HEK293 (cell line): ENCODE results near the gene SEMA4B.

Experiments used
- GLIS1 ChIP-seq: fragments of 450-650 bp; formaldehyde crosslinking; IDR thresholded peaks from 2 replicates; pipeline ENCODE4 v1.5.1; 2016; ENCODE audit warnings: missing biosample characterization, missing genetic modification characterization
- MZF1 ChIP-seq: fragments of 450-650 bp; formaldehyde crosslinking; IDR thresholded peaks from 2 replicates; pipeline ENCODE4 v1.5.1; 2017; ENCODE audit warnings: missing biosample characterization, missing genetic modification characterization, borderline replicate concordance
- SCRT1 ChIP-seq: fragments of 450-650 bp; formaldehyde crosslinking; IDR thresholded peaks from 2 replicates; pipeline ENCODE4 v1.5.1; 2016; ENCODE audit warnings: missing biosample characterization, missing genetic modification characterization, borderline replicate concordance
- ZBTB48 ChIP-seq: fragments of 450-650 bp; formaldehyde crosslinking; IDR thresholded peaks from 2 replicates; pipeline ENCODE4 v1.5.1; 2016; ENCODE audit warnings: missing biosample characterization, missing genetic modification characterization
- ZNF114 ChIP-seq: fragments of 450-650 bp; formaldehyde crosslinking; IDR thresholded peaks from 2 replicates; pipeline ENCODE4 v1.5.0; 2017; ENCODE audit warnings: missing biosample characterization, missing genetic modification characterization
- ZNF169 ChIP-seq: fragments of 450-650 bp; formaldehyde crosslinking; IDR thresholded peaks from 2 replicates; pipeline ENCODE4 v1.5.1; 2016; ENCODE audit warnings: missing biosample characterization, missing genetic modification characterization
- ZNF223 ChIP-seq: fragments of 450-650 bp; formaldehyde crosslinking; IDR thresholded peaks from 2 replicates; pipeline ENCODE4 v1.5.1; 2016; ENCODE audit warnings: missing biosample characterization, missing genetic modification characterization
- ZNF23 ChIP-seq: fragments of 450-650 bp; formaldehyde crosslinking; IDR thresholded peaks from 2 replicates; pipeline ENCODE4 v1.5.1; 2016; ENCODE audit warnings: missing biosample characterization, missing genetic modification characterization, borderline replicate concordance
- ZNF514 ChIP-seq: fragments of 450-650 bp; formaldehyde crosslinking; IDR thresholded peaks from 2 replicates; pipeline ENCODE4 v1.5.1; 2016; ENCODE audit warnings: missing biosample characterization, missing genetic modification characterization
- ZNF549 ChIP-seq: fragments of 450-650 bp; IDR thresholded peaks from 2 replicates; pipeline ENCODE4 v1.5.1; 2018; ENCODE audit warnings: missing biosample characterization, missing genetic modification characterization, mild to moderate bottlenecking, inconsistent platforms, moderate library complexity
- ZNF623 ChIP-seq: fragments of 450-650 bp; formaldehyde crosslinking; IDR thresholded peaks from 2 replicates; pipeline ENCODE4 v1.5.1; 2016; ENCODE audit warnings: missing biosample characterization, missing genetic modification characterization
- ZNF629 ChIP-seq: fragments of 450-650 bp; formaldehyde crosslinking; IDR thresholded peaks from 2 replicates; pipeline ENCODE4 v1.5.1; 2017; ENCODE audit warnings: missing biosample characterization, missing genetic modification characterization
- ZNF654 ChIP-seq: fragments of 450-650 bp; formaldehyde crosslinking; IDR thresholded peaks from 2 replicates; pipeline ENCODE4 v1.5.1; 2016; ENCODE audit warnings: low read depth, missing biosample characterization, missing genetic modification characterization
- ZNF664 ChIP-seq: fragments of 450-650 bp; formaldehyde crosslinking; IDR thresholded peaks from 2 replicates; pipeline ENCODE4 v1.5.1; 2016; ENCODE audit warnings: missing biosample characterization, missing genetic modification characterization
- ZNF701 ChIP-seq: fragments of 450-650 bp; formaldehyde crosslinking; IDR thresholded peaks from 2 replicates; pipeline ENCODE4 v1.5.1; 2016; ENCODE audit warnings: missing biosample characterization, missing genetic modification characterization
- TF ChIP-seq, protein P1 (sequence below): fragments of 450-650 bp; formaldehyde crosslinking; IDR thresholded peaks from 2 replicates; pipeline ENCODE4 v1.5.1; 2017; ENCODE audit warnings: missing biosample characterization, missing genetic modification characterization
- TF ChIP-seq, protein P2 (sequence below): fragments of 450-650 bp; formaldehyde crosslinking; IDR thresholded peaks from 2 replicates; pipeline ENCODE4 v1.5.1; 2017; ENCODE audit warnings: missing biosample characterization, missing genetic modification characterization
- TF ChIP-seq, protein P3 (sequence below): fragments of 450-650 bp; formaldehyde crosslinking; IDR thresholded peaks from 2 replicates; pipeline ENCODE4 v1.5.0; 2017; ENCODE audit warnings: missing biosample characterization, missing genetic modification characterization, borderline replicate concordance
- TF ChIP-seq, protein P4 (sequence below): fragments of 450-650 bp; formaldehyde crosslinking; IDR thresholded peaks from 2 replicates; pipeline ENCODE4 v1.5.1; 2016; ENCODE audit warnings: missing biosample characterization, missing genetic modification characterization, borderline replicate concordance
- TF ChIP-seq, protein P5 (sequence below): fragments of 450-650 bp; formaldehyde crosslinking; IDR thresholded peaks from 2 replicates; pipeline ENCODE4 v1.5.1; 2016; ENCODE audit warnings: missing biosample characterization, missing genetic modification characterization
- TF ChIP-seq, protein P6 (sequence below): IDR thresholded peaks from 2 replicates; pipeline ENCODE4 v1.6.1; 2011; ENCODE audit warnings: mild to moderate bottlenecking, low read depth, low read length, borderline replicate concordance
- TF ChIP-seq, protein P7 (sequence below): fragments of 450-650 bp; formaldehyde crosslinking; IDR thresholded peaks from 2 replicates; pipeline ENCODE4 v1.5.1; 2017; ENCODE audit warnings: missing biosample characterization, missing genetic modification characterization

SEMA4B gene

DNA sequence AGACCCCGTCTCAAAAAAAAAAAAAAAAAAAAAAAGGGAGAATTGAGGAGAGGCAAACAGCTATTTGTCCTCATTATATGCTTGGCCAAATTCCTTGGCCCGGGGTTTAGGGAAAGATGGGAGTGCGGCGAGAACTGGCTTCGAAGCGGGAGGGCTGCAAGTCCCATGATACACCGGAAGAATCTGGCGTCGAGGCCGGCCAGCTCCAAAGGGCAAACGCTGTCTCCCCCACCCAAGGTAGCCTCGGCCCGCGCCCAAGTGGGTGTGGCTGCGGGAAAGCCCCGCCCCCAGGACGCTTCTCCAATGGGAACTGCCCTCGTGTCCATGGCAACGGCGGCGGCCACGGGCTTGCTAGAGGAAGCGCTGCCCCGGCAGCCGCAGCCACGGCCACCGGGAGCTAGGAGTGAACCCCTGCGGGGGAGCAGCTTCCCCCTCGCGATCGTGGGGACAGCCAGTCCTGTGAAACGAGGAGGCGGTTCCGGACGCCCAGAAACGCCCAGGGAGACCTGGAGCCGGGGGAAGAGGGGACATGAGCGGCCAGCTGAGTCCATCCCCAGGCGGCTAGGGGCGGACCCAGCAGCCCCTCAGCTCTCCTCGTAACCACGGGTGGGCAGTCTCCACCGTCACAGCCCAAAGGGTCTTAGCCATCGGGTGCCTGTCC, 48.2 kb downstream of the SEMA4B start, which contains the start of gene TTLL13 (continued):
- TF ChIP-seq ZNF223 (peak; percentile 73), ZNF549 (no peak), ZBTB48 (no peak), ZNF623 (no peak), MZF1 (tag by site-specific recombination) (no peak), ZNF23 (tag by site-specific recombination) (no peak), ZNF514 (tag by site-specific recombination) (no peak), ZNF654 (tag by site-specific recombination) (no peak), ZNF629 (tag by site-specific recombination) (no peak), ZNF169 (no peak), GLIS1 (tag by site-specific recombination) (peak; percentile 83), ZNF114 (no peak), ZNF701 (no peak), ZNF664 (tag by site-specific recombination) (no peak), SCRT1 (tag by site-specific recombination) (no peak)
- TF ChIP-seq, protein P1, sequence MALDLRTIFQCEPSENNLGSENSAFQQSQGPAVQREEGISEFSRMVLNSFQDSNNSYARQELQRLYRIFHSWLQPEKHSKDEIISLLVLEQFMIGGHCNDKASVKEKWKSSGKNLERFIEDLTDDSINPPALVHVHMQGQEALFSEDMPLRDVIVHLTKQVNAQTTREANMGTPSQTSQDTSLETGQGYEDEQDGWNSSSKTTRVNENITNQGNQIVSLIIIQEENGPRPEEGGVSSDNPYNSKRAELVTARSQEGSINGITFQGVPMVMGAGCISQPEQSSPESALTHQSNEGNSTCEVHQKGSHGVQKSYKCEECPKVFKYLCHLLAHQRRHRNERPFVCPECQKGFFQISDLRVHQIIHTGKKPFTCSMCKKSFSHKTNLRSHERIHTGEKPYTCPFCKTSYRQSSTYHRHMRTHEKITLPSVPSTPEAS (tag by site-specific recombination) = no peak
- TF ChIP-seq, protein P2, sequence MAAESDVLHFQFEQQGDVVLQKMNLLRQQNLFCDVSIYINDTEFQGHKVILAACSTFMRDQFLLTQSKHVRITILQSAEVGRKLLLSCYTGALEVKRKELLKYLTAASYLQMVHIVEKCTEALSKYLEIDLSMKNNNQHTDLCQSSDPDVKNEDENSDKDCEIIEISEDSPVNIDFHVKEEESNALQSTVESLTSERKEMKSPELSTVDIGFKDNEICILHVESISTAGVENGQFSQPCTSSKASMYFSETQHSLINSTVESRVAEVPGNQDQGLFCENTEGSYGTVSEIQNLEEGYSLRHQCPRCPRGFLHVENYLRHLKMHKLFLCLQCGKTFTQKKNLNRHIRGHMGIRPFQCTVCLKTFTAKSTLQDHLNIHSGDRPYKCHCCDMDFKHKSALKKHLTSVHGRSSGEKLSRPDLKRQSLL (tag by site-specific recombination) = no peak
- TF ChIP-seq, protein P3, sequence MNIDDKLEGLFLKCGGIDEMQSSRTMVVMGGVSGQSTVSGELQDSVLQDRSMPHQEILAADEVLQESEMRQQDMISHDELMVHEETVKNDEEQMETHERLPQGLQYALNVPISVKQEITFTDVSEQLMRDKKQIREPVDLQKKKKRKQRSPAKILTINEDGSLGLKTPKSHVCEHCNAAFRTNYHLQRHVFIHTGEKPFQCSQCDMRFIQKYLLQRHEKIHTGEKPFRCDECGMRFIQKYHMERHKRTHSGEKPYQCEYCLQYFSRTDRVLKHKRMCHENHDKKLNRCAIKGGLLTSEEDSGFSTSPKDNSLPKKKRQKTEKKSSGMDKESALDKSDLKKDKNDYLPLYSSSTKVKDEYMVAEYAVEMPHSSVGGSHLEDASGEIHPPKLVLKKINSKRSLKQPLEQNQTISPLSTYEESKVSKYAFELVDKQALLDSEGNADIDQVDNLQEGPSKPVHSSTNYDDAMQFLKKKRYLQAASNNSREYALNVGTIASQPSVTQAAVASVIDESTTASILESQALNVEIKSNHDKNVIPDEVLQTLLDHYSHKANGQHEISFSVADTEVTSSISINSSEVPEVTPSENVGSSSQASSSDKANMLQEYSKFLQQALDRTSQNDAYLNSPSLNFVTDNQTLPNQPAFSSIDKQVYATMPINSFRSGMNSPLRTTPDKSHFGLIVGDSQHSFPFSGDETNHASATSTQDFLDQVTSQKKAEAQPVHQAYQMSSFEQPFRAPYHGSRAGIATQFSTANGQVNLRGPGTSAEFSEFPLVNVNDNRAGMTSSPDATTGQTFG = no peak
- TF ChIP-seq, protein P4, sequence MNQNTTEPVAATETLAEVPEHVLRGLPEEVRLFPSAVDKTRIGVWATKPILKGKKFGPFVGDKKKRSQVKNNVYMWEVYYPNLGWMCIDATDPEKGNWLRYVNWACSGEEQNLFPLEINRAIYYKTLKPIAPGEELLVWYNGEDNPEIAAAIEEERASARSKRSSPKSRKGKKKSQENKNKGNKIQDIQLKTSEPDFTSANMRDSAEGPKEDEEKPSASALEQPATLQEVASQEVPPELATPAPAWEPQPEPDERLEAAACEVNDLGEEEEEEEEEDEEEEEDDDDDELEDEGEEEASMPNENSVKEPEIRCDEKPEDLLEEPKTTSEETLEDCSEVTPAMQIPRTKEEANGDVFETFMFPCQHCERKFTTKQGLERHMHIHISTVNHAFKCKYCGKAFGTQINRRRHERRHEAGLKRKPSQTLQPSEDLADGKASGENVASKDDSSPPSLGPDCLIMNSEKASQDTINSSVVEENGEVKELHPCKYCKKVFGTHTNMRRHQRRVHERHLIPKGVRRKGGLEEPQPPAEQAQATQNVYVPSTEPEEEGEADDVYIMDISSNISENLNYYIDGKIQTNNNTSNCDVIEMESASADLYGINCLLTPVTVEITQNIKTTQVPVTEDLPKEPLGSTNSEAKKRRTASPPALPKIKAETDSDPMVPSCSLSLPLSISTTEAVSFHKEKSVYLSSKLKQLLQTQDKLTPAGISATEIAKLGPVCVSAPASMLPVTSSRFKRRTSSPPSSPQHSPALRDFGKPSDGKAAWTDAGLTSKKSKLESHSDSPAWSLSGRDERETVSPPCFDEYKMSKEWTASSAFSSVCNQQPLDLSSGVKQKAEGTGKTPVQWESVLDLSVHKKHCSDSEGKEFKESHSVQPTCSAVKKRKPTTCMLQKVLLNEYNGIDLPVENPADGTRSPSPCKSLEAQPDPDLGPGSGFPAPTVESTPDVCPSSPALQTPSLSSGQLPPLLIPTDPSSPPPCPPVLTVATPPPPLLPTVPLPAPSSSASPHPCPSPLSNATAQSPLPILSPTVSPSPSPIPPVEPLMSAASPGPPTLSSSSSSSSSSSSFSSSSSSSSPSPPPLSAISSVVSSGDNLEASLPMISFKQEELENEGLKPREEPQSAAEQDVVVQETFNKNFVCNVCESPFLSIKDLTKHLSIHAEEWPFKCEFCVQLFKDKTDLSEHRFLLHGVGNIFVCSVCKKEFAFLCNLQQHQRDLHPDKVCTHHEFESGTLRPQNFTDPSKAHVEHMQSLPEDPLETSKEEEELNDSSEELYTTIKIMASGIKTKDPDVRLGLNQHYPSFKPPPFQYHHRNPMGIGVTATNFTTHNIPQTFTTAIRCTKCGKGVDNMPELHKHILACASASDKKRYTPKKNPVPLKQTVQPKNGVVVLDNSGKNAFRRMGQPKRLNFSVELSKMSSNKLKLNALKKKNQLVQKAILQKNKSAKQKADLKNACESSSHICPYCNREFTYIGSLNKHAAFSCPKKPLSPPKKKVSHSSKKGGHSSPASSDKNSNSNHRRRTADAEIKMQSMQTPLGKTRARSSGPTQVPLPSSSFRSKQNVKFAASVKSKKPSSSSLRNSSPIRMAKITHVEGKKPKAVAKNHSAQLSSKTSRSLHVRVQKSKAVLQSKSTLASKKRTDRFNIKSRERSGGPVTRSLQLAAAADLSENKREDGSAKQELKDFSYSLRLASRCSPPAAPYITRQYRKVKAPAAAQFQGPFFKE = no peak
- TF ChIP-seq, protein P5, sequence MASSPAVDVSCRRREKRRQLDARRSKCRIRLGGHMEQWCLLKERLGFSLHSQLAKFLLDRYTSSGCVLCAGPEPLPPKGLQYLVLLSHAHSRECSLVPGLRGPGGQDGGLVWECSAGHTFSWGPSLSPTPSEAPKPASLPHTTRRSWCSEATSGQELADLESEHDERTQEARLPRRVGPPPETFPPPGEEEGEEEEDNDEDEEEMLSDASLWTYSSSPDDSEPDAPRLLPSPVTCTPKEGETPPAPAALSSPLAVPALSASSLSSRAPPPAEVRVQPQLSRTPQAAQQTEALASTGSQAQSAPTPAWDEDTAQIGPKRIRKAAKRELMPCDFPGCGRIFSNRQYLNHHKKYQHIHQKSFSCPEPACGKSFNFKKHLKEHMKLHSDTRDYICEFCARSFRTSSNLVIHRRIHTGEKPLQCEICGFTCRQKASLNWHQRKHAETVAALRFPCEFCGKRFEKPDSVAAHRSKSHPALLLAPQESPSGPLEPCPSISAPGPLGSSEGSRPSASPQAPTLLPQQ (tag by site-specific recombination) = no peak
- TF ChIP-seq, protein P6, sequence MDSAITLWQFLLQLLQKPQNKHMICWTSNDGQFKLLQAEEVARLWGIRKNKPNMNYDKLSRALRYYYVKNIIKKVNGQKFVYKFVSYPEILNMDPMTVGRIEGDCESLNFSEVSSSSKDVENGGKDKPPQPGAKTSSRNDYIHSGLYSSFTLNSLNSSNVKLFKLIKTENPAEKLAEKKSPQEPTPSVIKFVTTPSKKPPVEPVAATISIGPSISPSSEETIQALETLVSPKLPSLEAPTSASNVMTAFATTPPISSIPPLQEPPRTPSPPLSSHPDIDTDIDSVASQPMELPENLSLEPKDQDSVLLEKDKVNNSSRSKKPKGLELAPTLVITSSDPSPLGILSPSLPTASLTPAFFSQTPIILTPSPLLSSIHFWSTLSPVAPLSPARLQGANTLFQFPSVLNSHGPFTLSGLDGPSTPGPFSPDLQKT = no peak
- TF ChIP-seq, protein P7, sequence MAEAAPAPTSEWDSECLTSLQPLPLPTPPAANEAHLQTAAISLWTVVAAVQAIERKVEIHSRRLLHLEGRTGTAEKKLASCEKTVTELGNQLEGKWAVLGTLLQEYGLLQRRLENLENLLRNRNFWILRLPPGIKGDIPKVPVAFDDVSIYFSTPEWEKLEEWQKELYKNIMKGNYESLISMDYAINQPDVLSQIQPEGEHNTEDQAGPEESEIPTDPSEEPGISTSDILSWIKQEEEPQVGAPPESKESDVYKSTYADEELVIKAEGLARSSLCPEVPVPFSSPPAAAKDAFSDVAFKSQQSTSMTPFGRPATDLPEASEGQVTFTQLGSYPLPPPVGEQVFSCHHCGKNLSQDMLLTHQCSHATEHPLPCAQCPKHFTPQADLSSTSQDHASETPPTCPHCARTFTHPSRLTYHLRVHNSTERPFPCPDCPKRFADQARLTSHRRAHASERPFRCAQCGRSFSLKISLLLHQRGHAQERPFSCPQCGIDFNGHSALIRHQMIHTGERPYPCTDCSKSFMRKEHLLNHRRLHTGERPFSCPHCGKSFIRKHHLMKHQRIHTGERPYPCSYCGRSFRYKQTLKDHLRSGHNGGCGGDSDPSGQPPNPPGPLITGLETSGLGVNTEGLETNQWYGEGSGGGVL = no peak
